OCI-LY3 (cell line): Measurements from ENCODE around the gene LIN28B.

Source experiments
- H2AFZ ChIP-seq: fragments of 200-600, 300-600 bp; shearing (Covaris generic); 2 replicates; pipeline ENCODE4 v1.6.0; 2014; ENCODE audit warnings: antibody characterized with exemption, low read depth, low read length
- H3K27ac ChIP-seq: fragments of 200-600, 300-600 bp; sonication (generic); 2 replicates; pipeline ENCODE4 v1.5.1; 2014; ENCODE audit warnings: mild to moderate bottlenecking, low read length, moderate library complexity, mixed read lengths
- H3K27me3 ChIP-seq: fragments of 200-600, 300-600 bp; sonication (generic); 2 replicates; pipeline ENCODE4 v1.6.1; 2014; ENCODE audit warnings: low read depth, low read length, mixed read lengths
- H3K36me3 ChIP-seq: fragments of 200-600, 300-600 bp; sonication (generic); replicated peaks from 2 replicates; pipeline ENCODE3; 2014; ENCODE audit warnings: low read depth, low read length, mixed read lengths
- H3K4me1 ChIP-seq: fragments of 300-600, 200-600 bp; sonication (generic); 2 replicates; pipeline ENCODE4 v1.6.1; 2014; ENCODE audit warnings: low read length, mixed read lengths
- H3K4me2 ChIP-seq: fragments of 200-600, 300-600 bp; sonication (generic); 2 replicates; pipeline ENCODE4 v1.6.1; 2014; ENCODE audit warnings: low read length, mixed read lengths
- H3K4me3 ChIP-seq: fragments of 300-600, 200-600 bp; sonication (generic); 2 replicates; pipeline ENCODE4 v1.5.1; 2014; ENCODE audit warnings: antibody characterized with exemption, mild to moderate bottlenecking, low read length, moderate library complexity
- H3K79me2 ChIP-seq: fragments of 300-600, 200-600 bp; shearing (Covaris generic); 2 replicates; pipeline ENCODE4 v1.6.1; 2014; ENCODE audit warnings: mild to moderate bottlenecking, low read length, mixed read lengths
- H3K9ac ChIP-seq: fragments of 300-600, 200-600 bp; shearing (Covaris generic); 2 replicates; pipeline ENCODE4 v1.6.0; 2014; ENCODE audit warnings: mild to moderate bottlenecking, low read length, moderate library complexity
- H3K9me3 ChIP-seq: fragments of 200-600, 300-600 bp; shearing (Covaris generic); 2 replicates; pipeline ENCODE4 v1.6.1; 2014; ENCODE audit warnings: low read length, mixed read lengths; ENCODE audit not compliant: insufficient read depth
- H4K20me1 ChIP-seq: fragments of 200-600, 300-600 bp; sonication (generic); 2 replicates; pipeline ENCODE4 v1.6.1; 2016; ENCODE audit warnings: low read length, mixed read lengths; ENCODE audit not compliant: insufficient read depth
- EZH2phosphoT487 ChIP-seq: fragments of 200-600 bp; shearing (Covaris generic); IDR thresholded peaks from 2 replicates; pipeline ENCODE4 v1.6.1; 2018; ENCODE audit warnings: antibody characterized with exemption, mixed run types, low read depth
- TF ChIP-seq, protein P1 (sequence below): fragments of 200-600, 300-600 bp; sonication (generic); IDR thresholded peaks from 2 replicates; pipeline ENCODE4 v1.5.1; 2014; ENCODE audit warnings: antibody characterized with exemption, low read length, low read depth

LIN28B gene

DNA sequence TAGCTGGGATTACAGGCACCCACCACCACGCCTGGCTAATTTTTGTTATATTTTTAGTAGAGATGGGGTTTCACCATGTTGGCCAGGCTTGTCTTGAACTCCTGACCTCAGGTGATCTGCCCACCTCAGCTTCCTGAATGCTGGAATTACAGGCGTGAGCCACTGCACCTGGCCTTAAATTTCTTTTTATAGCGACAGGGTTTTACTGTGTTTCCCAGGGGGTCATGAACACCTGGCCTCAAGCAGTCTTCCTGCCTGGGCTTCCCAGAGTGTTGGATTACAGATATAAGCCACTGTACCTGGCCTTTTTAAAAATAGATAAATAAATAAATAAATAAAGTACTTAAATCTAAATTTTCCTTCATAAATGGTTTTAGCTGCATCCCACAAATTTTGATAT is 57.5 kb downstream of the LIN28B start:
- Histone ChIP-seq H3K4me2 (no peak overlapping the region), H3K27me3 (no peaks in the 10 kb centered on the region), H3K36me3 (no peaks in the 10 kb centered on the region), H3K4me1 (no peaks in the 10 kb centered on the region), H4K20me1 (no peaks in the 10 kb centered on the region), H3K4me3 (no peak overlapping the region), H3K9ac (no peak overlapping the region), H3K79me2 (no peaks in the 10 kb centered on the region), H3K27ac (no peak overlapping the region), H3K9me3 (no peaks in the 10 kb centered on the region), H2AFZ (no peak overlapping the region)
- TF ChIP-seq, protein P1, sequence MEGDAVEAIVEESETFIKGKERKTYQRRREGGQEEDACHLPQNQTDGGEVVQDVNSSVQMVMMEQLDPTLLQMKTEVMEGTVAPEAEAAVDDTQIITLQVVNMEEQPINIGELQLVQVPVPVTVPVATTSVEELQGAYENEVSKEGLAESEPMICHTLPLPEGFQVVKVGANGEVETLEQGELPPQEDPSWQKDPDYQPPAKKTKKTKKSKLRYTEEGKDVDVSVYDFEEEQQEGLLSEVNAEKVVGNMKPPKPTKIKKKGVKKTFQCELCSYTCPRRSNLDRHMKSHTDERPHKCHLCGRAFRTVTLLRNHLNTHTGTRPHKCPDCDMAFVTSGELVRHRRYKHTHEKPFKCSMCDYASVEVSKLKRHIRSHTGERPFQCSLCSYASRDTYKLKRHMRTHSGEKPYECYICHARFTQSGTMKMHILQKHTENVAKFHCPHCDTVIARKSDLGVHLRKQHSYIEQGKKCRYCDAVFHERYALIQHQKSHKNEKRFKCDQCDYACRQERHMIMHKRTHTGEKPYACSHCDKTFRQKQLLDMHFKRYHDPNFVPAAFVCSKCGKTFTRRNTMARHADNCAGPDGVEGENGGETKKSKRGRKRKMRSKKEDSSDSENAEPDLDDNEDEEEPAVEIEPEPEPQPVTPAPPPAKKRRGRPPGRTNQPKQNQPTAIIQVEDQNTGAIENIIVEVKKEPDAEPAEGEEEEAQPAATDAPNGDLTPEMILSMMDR = no peak
- TF ChIP-seq EZH2phosphoT487 = no peak

DNA sequence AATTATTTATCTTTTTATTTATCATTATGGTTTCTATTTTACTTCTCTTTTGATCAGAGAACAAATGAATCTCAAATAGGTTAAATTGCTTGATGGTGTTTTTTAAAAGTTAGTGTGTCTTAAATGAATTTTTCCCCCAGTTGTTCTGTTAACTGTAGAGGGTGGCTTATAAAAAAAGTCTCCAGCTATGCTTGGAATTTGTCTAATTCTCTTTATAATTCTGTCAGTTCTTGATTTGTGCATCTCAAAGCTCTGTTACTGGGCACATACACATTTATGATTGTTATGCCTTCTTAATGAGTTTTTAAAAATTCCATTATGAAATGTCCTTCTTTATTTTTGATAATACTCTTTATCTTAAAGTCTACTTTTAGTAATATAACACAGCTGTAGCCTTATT is 58.0 kb downstream of the LIN28B start:
- no peaks in the 10 kb centered on the region for H3K4me1 ChIP-seq
- no peak for TF ChIP-seq EZH2phosphoT487
- TF ChIP-seq, protein P1 = no peak
- H3K27me3 ChIP-seq = no peaks in the 10 kb centered on the region
- H3K4me3 ChIP-seq = no peak overlapping the region
- no peak overlapping the region for H2AFZ ChIP-seq
- no peaks in the 10 kb centered on the region for H4K20me1 ChIP-seq
- no peaks in the 10 kb centered on the region for H3K79me2 ChIP-seq
- no peaks in the 10 kb centered on the region for H3K36me3 ChIP-seq
- H3K4me2 ChIP-seq = no peak overlapping the region
- no peak overlapping the region for H3K27ac ChIP-seq
- no peaks in the 10 kb centered on the region for H3K9me3 ChIP-seq
- no peak overlapping the region for H3K9ac ChIP-seq

DNA sequence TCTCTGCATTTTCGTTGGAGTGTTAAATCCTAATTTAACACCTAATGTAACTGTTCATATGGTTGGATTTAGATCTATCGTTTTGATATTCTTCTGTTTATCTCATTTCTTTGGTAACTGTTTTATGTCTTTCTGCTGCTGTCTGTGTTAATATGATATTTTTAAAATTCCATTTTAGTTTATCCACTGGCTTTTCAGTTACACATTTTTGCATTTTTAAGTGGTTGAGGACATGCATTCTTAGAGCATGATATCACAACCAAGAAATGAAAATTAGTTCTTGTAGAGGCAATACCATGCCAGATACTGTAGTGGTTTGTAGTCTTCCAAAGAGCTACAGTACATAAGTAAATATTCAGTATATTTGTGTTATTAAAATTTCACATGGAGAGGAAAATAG is 58.6 kb downstream of the LIN28B start:
- no peaks in the 10 kb centered on the region for H3K36me3 ChIP-seq
- H2AFZ ChIP-seq = no peak overlapping the region
- no peaks in the 10 kb centered on the region for H3K79me2 ChIP-seq
- no peaks in the 10 kb centered on the region for H3K27me3 ChIP-seq
- no peak overlapping the region for H3K4me2 ChIP-seq
- H3K9ac ChIP-seq = no peak overlapping the region
- no peak overlapping the region for H3K4me3 ChIP-seq
- no peaks in the 10 kb centered on the region for H4K20me1 ChIP-seq
- H3K9me3 ChIP-seq = no peaks in the 10 kb centered on the region
- no peak for TF ChIP-seq EZH2phosphoT487
- TF ChIP-seq, protein P1 = no peak
- H3K4me1 ChIP-seq = no peaks in the 10 kb centered on the region
- H3K27ac ChIP-seq = no peak overlapping the region

DNA sequence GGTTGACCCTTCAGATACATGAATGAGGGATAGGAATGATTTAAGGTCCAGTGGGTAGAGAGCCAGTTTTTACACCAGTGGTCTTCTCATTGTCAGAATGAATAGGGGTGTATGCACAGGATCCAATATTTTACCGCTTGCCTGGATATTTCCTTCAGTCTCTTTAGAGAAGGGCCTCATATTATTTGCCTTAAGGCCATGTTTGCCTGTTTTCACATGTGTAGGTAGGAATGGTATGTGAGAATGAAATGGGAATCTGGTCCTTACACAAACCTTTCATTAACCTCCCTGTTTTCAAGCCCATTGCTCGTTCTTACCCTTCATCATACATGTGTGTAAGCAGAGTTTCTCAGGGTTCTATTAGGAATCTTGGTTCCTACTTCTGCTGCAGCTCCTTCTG is 62.4 kb downstream of the LIN28B start:
- TF ChIP-seq EZH2phosphoT487 = no peak
- TF ChIP-seq, protein P1 = no peak
- no peaks in the 10 kb centered on the region for H3K27me3 ChIP-seq
- H3K36me3 ChIP-seq = no peaks in the 10 kb centered on the region
- H4K20me1 ChIP-seq = no peaks in the 10 kb centered on the region
- H2AFZ ChIP-seq = no peak overlapping the region
- H3K4me3 ChIP-seq = no peak overlapping the region
- no peak overlapping the region for H3K4me2 ChIP-seq
- H3K9ac ChIP-seq = no peak overlapping the region
- H3K9me3 ChIP-seq = no peaks in the 10 kb centered on the region
- H3K4me1 ChIP-seq = no peaks in the 10 kb centered on the region
- H3K79me2 ChIP-seq = no peaks in the 10 kb centered on the region
- H3K27ac ChIP-seq = no peak overlapping the region
